ENCODE data around the gene VASH1. TPM values are rescaled to one million over a fixed set of nuclear protein-coding genes. Genes with fewer than 3 reads are reported as not detected.

The VASH1 gene
- total and polyA plus RNA-seq, 3 experiments from 2014 or later, result 1.4 to 6.3 (median 5.7) TPM

DNA sequence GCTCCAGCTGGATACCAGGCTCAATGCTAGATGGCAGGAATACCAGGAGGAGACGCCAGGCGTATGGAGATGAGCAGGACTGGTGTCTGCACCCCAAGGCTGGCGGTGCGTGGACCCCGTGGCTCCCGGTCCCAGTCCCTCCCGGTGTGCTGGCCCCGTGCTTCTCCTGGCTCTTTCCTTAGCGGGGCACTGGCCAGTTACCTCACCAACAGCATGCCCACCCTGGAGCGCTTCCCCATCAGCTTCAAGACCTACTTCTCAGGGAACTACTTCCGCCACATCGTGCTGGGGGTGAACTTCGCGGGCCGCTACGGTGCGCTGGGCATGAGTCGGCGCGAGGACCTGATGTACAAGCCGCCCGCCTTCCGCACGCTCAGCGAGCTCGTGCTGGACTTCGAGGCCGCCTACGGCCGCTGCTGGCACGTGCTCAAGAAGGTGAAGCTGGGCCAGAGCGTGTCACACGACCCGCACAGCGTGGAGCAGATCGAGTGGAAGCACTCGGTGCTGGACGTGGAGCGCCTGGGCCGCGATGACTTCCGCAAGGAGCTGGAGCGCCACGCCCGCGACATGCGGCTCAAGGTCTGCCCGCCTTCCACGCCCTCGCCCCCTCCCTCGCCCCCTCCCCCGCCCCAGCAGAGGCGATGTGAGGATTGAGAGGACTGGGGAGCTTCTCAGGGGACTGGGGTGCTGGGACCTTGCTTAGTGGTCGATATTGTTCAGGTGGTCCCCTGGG is 14.6 kb downstream of the VASH1 start:
- no peaks in the 10 kb centered on the region for H3K4me1 ChIP-seq (ENCODE audit: insufficient read depth, low read length)
- ChIA-PET POLR2A (no interaction called here), CTCF (interaction anchor here (1.0 to 1.5 kb wide), 2 partner anchors 9 to 30 kb away, joined by 3 read pairs; no protein-coding TSS in a partner anchor)
- Mint-ChIP-seq H3K4me1 (peaks cover 0 to 5% (median 0%) of the 10 kb centered on the region in 3 donors), H3K9me3 (no peaks in the 10 kb centered on the region), H3K27ac (no peak overlapping the region), H3K27me3 (peaks cover 0 to 6% of the 10 kb centered on the region in 2 donors), H3K4me3 (no peak overlapping the region), H3K36me3 (peaks cover 0 to 9% (median 7%) of the 10 kb centered on the region in 3 donors)
- no peak for DNase-seq
- no peaks in the 10 kb centered on the region for H3K27me3 ChIP-seq (ENCODE audit: insufficient read depth, low read length, poor library complexity, severe bottlenecking)
- no peaks in the 10 kb centered on the region for H3K9me3 ChIP-seq (ENCODE audit: low read length)
- H3K4me3 ChIP-seq (ENCODE audit: low read length), result no peak overlapping the region
- H3K36me3 ChIP-seq (ENCODE audit: insufficient read depth, low read length), result no peaks in the 10 kb centered on the region
- H3K27ac ChIP-seq (ENCODE audit: low read depth, low read length), result no peak overlapping the region

DNA sequence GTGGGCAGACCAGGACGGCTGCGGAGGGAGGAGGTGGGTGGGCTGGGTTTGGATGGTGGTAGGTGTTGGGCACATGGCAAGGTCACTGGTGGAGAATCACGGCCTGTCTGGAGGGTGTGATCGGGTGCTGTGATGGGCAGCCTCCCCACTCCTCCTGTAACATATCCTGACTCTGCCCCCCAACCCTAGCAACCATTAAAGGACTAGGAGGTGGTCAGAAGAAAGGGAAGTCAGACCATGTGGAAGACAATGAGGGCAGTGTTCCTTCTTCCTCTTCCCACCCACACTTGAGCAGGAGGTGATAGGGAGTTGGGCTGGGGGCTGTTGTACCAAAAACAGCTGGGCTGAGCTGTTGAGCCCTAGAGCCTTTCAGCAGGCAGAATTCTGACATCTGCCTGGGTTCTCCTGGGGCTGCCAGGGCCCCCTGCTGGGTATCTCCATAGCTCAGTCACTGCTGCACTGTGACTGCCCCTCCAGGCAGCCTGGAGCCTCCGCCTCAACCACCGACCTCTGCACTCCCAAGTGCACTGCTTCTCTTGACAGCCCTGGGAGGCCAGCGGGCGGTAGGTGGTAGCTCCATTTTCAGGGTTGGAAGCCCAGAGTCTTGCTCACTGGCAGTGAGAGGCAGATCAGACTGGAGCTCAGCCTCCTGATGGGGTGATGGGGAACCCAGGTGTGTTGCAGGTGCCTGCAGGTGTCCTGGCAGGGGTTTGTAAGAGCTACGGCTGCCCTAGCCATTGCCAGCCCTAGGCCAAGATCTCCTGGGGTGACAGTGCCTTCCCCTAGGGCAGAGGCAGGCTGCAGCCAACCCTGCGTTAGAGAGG is 15.4 kb downstream of the VASH1 start:
- no peaks in the 10 kb centered on the region for H3K9me3 Mint-ChIP-seq
- peak overlapping the region in 1 of 8 donors; percentile 33 for H3K27ac Mint-ChIP-seq
- peaks cover 0 to 5% (median 0%) of the 10 kb centered on the region in 3 donors for H3K4me1 Mint-ChIP-seq

DNA sequence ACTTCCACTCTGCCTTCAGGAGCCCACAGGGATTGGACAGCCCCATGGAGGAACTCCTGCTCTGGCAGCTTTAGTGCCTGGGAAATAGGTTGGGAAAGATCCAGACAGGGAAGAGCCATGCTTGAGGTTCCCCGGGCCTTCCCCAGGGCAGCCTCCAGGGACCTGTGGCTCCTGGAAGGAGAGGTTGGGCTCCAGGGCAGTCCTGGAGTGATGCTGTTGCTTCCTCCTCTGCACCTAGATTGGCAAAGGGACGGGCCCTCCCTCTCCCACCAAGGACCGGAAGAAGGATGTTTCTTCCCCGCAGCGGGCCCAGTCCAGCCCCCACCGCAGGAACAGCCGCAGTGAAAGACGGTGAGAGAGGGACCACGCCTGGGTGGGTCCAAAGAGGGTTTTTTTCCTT is 16.5 kb downstream of the VASH1 start:
- no peak overlapping the region for H3K4me3 Mint-ChIP-seq
- H3K36me3 ChIP-seq (ENCODE audit: insufficient read depth, low read length), result no peaks in the 10 kb centered on the region
- H3K9me3 Mint-ChIP-seq, result no peaks in the 10 kb centered on the region
- H3K4me1 Mint-ChIP-seq, result peaks cover 2 to 12% (median 8%) of the 10 kb centered on the region in 3 donors
- no peaks in the 10 kb centered on the region for H3K9me3 ChIP-seq (ENCODE audit: low read length)
- ChIA-PET CTCF (interaction anchor here (1.1 to 1.5 kb wide), 2 partner anchors 11 to 293 kb away, joined by 3 read pairs; no protein-coding TSS in a partner anchor), POLR2A (no interaction called here)
- no peak overlapping the region for H3K27ac ChIP-seq (ENCODE audit: low read depth, low read length)
- DNase-seq, result no peak
- H3K36me3 Mint-ChIP-seq, result peaks cover 0 to 18% (median 7%) of the 10 kb centered on the region in 3 donors
- no peak overlapping the region for H3K4me3 ChIP-seq (ENCODE audit: low read length)
- H3K27ac Mint-ChIP-seq, result peak overlapping the region in 1 of 8 donors; percentile 17
- no peaks in the 10 kb centered on the region for H3K27me3 ChIP-seq (ENCODE audit: insufficient read depth, low read length, poor library complexity, severe bottlenecking)
- H3K4me1 ChIP-seq (ENCODE audit: insufficient read depth, low read length), result peaks cover 8% of the 10 kb centered on the region
- H3K27me3 Mint-ChIP-seq, result no peaks in the 10 kb centered on the region

More for the DNA sequence above, 15.4 kb downstream of the VASH1 start:
- Mint-ChIP-seq H3K27me3 (peaks cover 0 to 4% of the 10 kb centered on the region in 2 donors), H3K36me3 (peaks cover 0 to 12% (median 7%) of the 10 kb centered on the region in 3 donors), H3K4me3 (no peak overlapping the region)
- H3K4me1 ChIP-seq (ENCODE audit: insufficient read depth, low read length), result no peaks in the 10 kb centered on the region
- no peak for DNase-seq
- no peak overlapping the region for H3K27ac ChIP-seq (ENCODE audit: low read depth, low read length)
- no peaks in the 10 kb centered on the region for H3K9me3 ChIP-seq (ENCODE audit: low read length)
- no peaks in the 10 kb centered on the region for H3K27me3 ChIP-seq (ENCODE audit: insufficient read depth, low read length, poor library complexity, severe bottlenecking)
- H3K4me3 ChIP-seq (ENCODE audit: low read length), result no peak overlapping the region
- no peaks in the 10 kb centered on the region for H3K36me3 ChIP-seq (ENCODE audit: insufficient read depth, low read length)
- ChIA-PET POLR2A (no interaction called here), CTCF (interaction anchor here (1.0 to 1.5 kb wide), 4 partner anchors 10 to 539 kb away, joined by 3 read pairs; no protein-coding TSS in a partner anchor)

DNA sequence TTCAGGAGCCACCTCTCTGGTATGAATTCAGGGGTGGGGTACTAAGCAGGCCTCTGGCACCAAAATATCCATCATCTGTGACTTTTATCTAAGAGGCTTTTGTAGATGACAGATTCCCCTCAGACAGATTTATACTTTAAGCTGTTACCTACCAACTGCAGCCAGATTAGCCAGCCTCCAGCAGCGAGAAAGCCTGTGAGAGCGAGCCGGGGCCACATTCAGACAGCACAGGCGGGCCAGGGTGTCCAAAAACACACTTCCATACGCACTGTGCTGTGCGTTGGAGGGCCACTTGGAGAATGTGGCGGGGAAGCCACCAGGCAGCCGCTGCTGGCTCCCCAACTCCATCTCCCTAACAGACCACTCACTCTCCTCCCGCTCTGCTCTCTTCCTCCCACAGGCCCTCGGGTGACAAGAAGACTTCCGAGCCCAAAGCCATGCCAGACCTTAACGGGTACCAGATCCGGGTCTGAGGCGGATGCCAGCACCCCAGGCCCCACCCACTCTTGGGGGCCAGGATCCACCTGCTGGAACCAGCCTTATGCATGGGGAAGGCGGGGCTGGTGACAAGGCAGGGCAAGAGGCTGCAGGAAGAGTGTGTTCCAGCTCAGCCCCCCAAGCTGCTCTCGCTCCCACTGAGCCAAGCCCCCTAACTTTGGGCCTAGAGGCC is 17.4 kb downstream of the VASH1 start:
- Mint-ChIP-seq H3K4me3 (no peak overlapping the region), H3K27me3 (no peaks in the 10 kb centered on the region), H3K9me3 (no peaks in the 10 kb centered on the region), H3K27ac (peak overlapping the region in 2 of 8 donors; percentile 5 to 92), H3K36me3 (peaks cover 0 to 26% (median 10%) of the 10 kb centered on the region in 3 donors), H3K4me1 (peaks cover 8 to 21% (median 18%) of the 10 kb centered on the region in 3 donors)
- H3K4me1 ChIP-seq (ENCODE audit: insufficient read depth, low read length), result peaks cover 9% of the 10 kb centered on the region
- ChIA-PET CTCF (no interaction called here), POLR2A (no interaction called here)
- no peaks in the 10 kb centered on the region for H3K36me3 ChIP-seq (ENCODE audit: insufficient read depth, low read length)
- no peak overlapping the region for H3K4me3 ChIP-seq (ENCODE audit: low read length)
- no peak for DNase-seq
- H3K27me3 ChIP-seq (ENCODE audit: insufficient read depth, low read length, poor library complexity, severe bottlenecking), result no peaks in the 10 kb centered on the region
- H3K27ac ChIP-seq (ENCODE audit: low read depth, low read length), result no peak overlapping the region
- H3K9me3 ChIP-seq (ENCODE audit: low read length), result no peaks in the 10 kb centered on the region

DNA sequence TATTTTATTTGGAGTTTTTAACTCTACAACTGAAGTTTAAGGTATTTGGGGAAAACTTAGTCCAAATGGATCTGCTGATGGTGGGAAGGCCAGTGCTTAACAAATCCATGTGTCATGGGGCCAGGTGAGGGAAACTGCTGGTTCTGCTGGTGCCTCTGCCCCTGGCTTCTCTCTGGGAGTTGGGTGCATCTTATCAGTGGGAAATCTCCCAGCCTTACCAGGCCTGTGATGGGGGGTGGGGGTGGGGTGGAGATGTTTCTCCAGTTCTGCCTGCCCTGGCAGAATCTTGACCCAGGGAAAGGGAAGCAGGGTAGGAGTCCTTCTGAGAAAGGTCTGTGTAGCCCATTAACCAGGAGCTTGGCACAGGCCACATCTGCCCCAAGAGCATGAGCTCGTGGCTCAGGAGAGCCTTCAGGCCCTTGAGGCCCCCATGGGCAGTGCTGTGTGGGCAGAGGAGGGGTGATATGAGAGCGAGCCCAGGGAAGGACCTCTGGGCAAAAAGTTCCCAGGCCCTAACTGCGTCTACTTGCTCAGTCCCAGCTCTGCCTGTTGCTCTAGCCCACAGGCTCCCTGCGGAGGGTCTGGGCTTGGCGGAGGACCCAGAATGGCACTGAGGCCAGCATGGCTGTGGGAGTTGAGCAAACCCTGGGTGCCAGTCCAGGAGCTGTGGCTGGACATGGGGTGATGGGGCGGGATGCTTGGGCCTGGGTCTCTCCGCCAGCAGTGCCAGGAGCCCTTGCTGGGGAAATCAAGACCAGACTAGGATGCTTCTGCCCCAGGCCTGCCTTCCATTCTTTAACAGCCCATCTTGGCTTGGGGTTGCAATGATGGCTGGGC is 18.2 kb downstream of the VASH1 start:
- Histone ChIP-seq H3K27ac (ENCODE audit: low read depth, low read length) (no peak overlapping the region), H3K4me3 (ENCODE audit: low read length) (no peak overlapping the region), H3K4me1 (ENCODE audit: insufficient read depth, low read length) (peaks cover 9% of the 10 kb centered on the region), H3K27me3 (ENCODE audit: insufficient read depth, low read length, poor library complexity, severe bottlenecking) (no peaks in the 10 kb centered on the region), H3K9me3 (ENCODE audit: low read length) (no peaks in the 10 kb centered on the region), H3K36me3 (ENCODE audit: insufficient read depth, low read length) (no peaks in the 10 kb centered on the region)
- DNase-seq, result no peak
- H3K4me1 Mint-ChIP-seq, result peaks cover 8 to 24% (median 21%) of the 10 kb centered on the region in 3 donors
- H3K36me3 Mint-ChIP-seq, result peaks cover 0 to 28% (median 8%) of the 10 kb centered on the region in 3 donors
- H3K27ac Mint-ChIP-seq, result peak overlapping the region in 2 of 8 donors; percentile 57 to 82
- H3K4me3 Mint-ChIP-seq, result peak overlapping the region in 1 of 7 donors; percentile 6
- POLR2A ChIA-PET, result no interaction called here
- CTCF ChIA-PET, result no interaction called here
- H3K9me3 Mint-ChIP-seq, result no peaks in the 10 kb centered on the region
- no peaks in the 10 kb centered on the region for H3K27me3 Mint-ChIP-seq

DNA sequence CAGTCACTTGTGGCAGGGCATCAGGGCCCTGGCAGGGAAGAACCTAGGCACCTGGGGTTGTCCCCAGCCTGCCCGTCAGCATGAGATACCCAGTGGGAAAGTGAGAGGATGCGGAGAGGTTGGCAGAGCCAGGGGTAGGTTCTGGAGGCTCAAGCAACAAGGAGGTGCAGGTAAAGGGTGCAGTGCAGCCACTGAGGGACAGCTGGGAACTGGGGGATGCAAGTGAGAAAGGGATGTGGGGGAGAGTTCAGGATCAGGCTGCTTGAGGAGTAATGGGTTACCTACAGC is 18.7 kb downstream of the VASH1 start:
- Histone ChIP-seq H3K4me1 (ENCODE audit: insufficient read depth, low read length) (peaks cover 9% of the 10 kb centered on the region), H3K36me3 (ENCODE audit: insufficient read depth, low read length) (no peaks in the 10 kb centered on the region), H3K27ac (ENCODE audit: low read depth, low read length) (no peak overlapping the region), H3K4me3 (ENCODE audit: low read length) (no peak overlapping the region), H3K9me3 (ENCODE audit: low read length) (no peaks in the 10 kb centered on the region), H3K27me3 (ENCODE audit: insufficient read depth, low read length, poor library complexity, severe bottlenecking) (no peaks in the 10 kb centered on the region)
- Mint-ChIP-seq H3K4me3 (no peak overlapping the region), H3K9me3 (no peaks in the 10 kb centered on the region), H3K4me1 (peaks cover 13 to 28% (median 21%) of the 10 kb centered on the region in 3 donors), H3K27ac (peak overlapping the region in 2 of 8 donors; percentile 67 to 87), H3K36me3 (peaks cover 0 to 31% (median 8%) of the 10 kb centered on the region in 3 donors), H3K27me3 (no peaks in the 10 kb centered on the region)
- CTCF ChIA-PET, result no interaction called here
- DNase-seq, result no peak
- POLR2A ChIA-PET, result no interaction called here

DNA sequence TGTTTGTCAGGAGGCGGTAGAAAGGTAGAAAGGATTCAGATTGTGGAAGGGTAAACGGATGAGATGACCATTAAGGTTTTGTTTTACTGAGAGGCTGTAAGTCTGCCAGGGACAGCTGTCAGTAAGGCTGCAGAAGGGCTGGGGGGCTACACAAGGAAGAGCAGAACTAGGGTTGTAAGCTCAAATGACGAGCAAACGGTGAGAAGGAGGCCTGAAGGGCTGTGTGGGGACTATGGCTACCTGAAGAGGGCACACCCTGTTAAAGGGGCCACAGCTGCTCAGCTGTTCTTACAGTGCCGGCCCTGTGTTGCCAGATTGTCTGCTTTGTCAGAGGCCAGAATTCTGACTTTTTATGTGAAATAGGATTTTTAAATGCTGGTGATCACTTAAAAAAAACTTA is 19.1 kb downstream of the VASH1 start:
- CTCF ChIA-PET, result no interaction called here
- POLR2A ChIA-PET, result no interaction called here

More for the DNA sequence above, 19.1 kb downstream of the VASH1 start:
- peaks cover 9% of the 10 kb centered on the region for H3K4me1 ChIP-seq (ENCODE audit: insufficient read depth, low read length)
- H3K27ac ChIP-seq (ENCODE audit: low read depth, low read length), result no peak overlapping the region
- no peaks in the 10 kb centered on the region for H3K36me3 ChIP-seq (ENCODE audit: insufficient read depth, low read length)
- no peaks in the 10 kb centered on the region for H3K9me3 Mint-ChIP-seq
- H3K36me3 Mint-ChIP-seq, result peaks cover 0 to 34% (median 8%) of the 10 kb centered on the region in 3 donors
- H3K4me3 ChIP-seq (ENCODE audit: low read length), result no peak overlapping the region
- H3K4me3 Mint-ChIP-seq, result no peak overlapping the region
- H3K4me1 Mint-ChIP-seq, result peaks cover 13 to 30% (median 21%) of the 10 kb centered on the region in 3 donors
- H3K27ac Mint-ChIP-seq, result peak overlapping the region in 3 of 8 donors; percentile 67 to 87 (median 68)
- no peaks in the 10 kb centered on the region for H3K27me3 Mint-ChIP-seq
- no peak for DNase-seq
- H3K9me3 ChIP-seq (ENCODE audit: low read length), result no peaks in the 10 kb centered on the region
- H3K27me3 ChIP-seq (ENCODE audit: insufficient read depth, low read length, poor library complexity, severe bottlenecking), result no peaks in the 10 kb centered on the region

Data from CD8-positive, alpha-beta memory T cell (primary cell).